HepG2 (cell line): Measurements from ENCODE around the gene ZBED3. TPM values are rescaled to one million over a fixed set of nuclear protein-coding genes. Genes with fewer than 3 reads are reported as not detected.

Experiments used
- ATAC-seq: fragments of 200-7000 bp; cut with Tn5 transposase; 3 replicates; pipeline ENCODE4 v1.9.1; 2020; ENCODE audit warnings: mild to moderate bottlenecking, moderate library complexity
- BruUV-seq: library from RNA; stranded (reverse); fragments of 400-500 nt; replicated peaks from 2 replicates; lab custom pipeline; 2021; lab: Mats Ljungman, UMichigan
- CTCF ChIA-PET: fragments of 300-600 bp; formaldehyde crosslinking; extraction: SDS; loops from one replicate; lab custom pipeline; 2021; ENCODE audit warnings: low total read pairs, inconsistent platforms, low intra/inter-chr PET ratio; lab: Yijun Ruan, JAX
- POLR2A ChIA-PET: fragments of 350-600 bp; sonication (Branson Sonifier 250); formaldehyde crosslinking; loops from one replicate; lab custom pipeline; 2020; ENCODE audit warnings: antibody characterized with exemption, inconsistent platforms; lab: Yijun Ruan, JAX
- DNase-seq: peaks from one replicate; pipeline ENCODE4 v3.0.0-alpha.2; 2015; ENCODE audit warnings: low spot score
- FAIRE-seq: peaks from 3 replicates; lab custom pipeline; 2011; peaks lifted over from hg19 to GRCh38; lab: Jason Lieb, UNC
- H2AFZ ChIP-seq: one replicate; pipeline ENCODE4 v1.6.1; 2011; ENCODE audit warnings: low read length, inconsistent platforms
- H3K27ac ChIP-seq: fragments of 300-600 bp; 3 replicates; pipeline ENCODE4 v1.8.0; 2011; ENCODE audit warnings: mixed run types, mild to moderate bottlenecking, mixed read lengths, low read length, inconsistent platforms; ENCODE audit not compliant: insufficient read depth; ENCODE audit errors: extremely low read length
- H3K27me3 ChIP-seq, 2 experiments: fragments of 200-600 bp in 1 of 2; 2 replicates in 1 of 2; 3 replicates in 1 of 2; pipeline versions ENCODE4 v1.6.0 to v1.8.0; 2011; ENCODE audit warnings: low read length in 2 of 2, mild to moderate bottlenecking in 2 of 2, moderate library complexity in 2 of 2, inconsistent platforms in 1 of 2; ENCODE audit not compliant: insufficient read depth in 2 of 2, control insufficient read depth in 1 of 2
- H3K36me3 ChIP-seq, 2 experiments: fragments of 200-600 bp in 1 of 2; replicated peaks in 1 of 2; 2 replicates in 1 of 2; 3 replicates in 1 of 2; pipeline versions ENCODE4 v1.5.1 to v1.8.0; 2011; ENCODE audit warnings: low read length in 2 of 2, inconsistent platforms in 1 of 2; ENCODE audit not compliant: insufficient read depth in 2 of 2, control insufficient read depth in 1 of 2
- H3K4me1 ChIP-seq: 2 replicates; pipeline ENCODE4 v1.5.1; 2012; ENCODE audit warnings: low read length, inconsistent platforms; ENCODE audit not compliant: insufficient read depth
- H3K4me2 ChIP-seq: 2 replicates; pipeline ENCODE4 v1.6.0; 2011; ENCODE audit warnings: low read depth, low read length, inconsistent platforms
- H3K4me3 ChIP-seq, 3 experiments: fragments of 200-600 bp in 1 of 3; sonication (generic), shearing (Covaris generic) in 1 of 3; replicated peaks in 1 of 3; 2 replicates each; pipeline ENCODE4 v1.5.1; 2011 to 2016; ENCODE audit warnings: low read length in 3 of 3, inconsistent platforms in 2 of 3, low read depth in 2 of 3, mild to moderate bottlenecking in 2 of 3, control low read depth in 1 of 3, mixed read lengths in 1 of 3; ENCODE audit not compliant: insufficient read depth in 1 of 3
- H3K79me2 ChIP-seq: one replicate; pipeline ENCODE4 v1.6.1; 2011; ENCODE audit warnings: low read length, inconsistent platforms; ENCODE audit not compliant: insufficient read depth
- H3K9ac ChIP-seq: 2 replicates; pipeline ENCODE4 v1.6.0; 2011; ENCODE audit warnings: mild to moderate bottlenecking, low read depth, low read length, inconsistent platforms; ENCODE audit not compliant: insufficient read depth
- H3K9me3 ChIP-seq: 2 replicates; pipeline ENCODE4 v1.5.1; 2012; ENCODE audit warnings: mild to moderate bottlenecking, low read length
- H4K20me1 ChIP-seq: 2 replicates; pipeline ENCODE4 v1.6.0; 2011; ENCODE audit warnings: inconsistent platforms, mild to moderate bottlenecking, low read length, moderate library complexity; ENCODE audit not compliant: insufficient read depth
- EP300 ChIP-seq, 3 experiments: sonication (generic) in 1 of 3; formaldehyde crosslinking in 1 of 3; IDR thresholded peaks; 2 replicates each; pipeline versions ENCODE4 v1.5.1 to v1.6.1; 2011 to 2020; ENCODE audit warnings: low read depth in 2 of 3, low read length in 2 of 3, borderline replicate concordance in 1 of 3, improper control_type of control experiment in 1 of 3, mild to moderate bottlenecking in 1 of 3, missing genetic modification reagents in 1 of 3, moderate library complexity in 1 of 3
- HOXA5 ChIP-seq: sonication (generic); formaldehyde crosslinking; IDR thresholded peaks from 2 replicates; pipeline ENCODE4 v1.4.0; 2020; ENCODE audit warnings: missing genetic modification reagents
- ZFP62 ChIP-seq: sonication (generic); formaldehyde crosslinking; IDR thresholded peaks from 2 replicates; pipeline ENCODE4 v1.4.0; 2020; ENCODE audit warnings: missing genetic modification reagents
- ZNF572 ChIP-seq: sonication (generic); formaldehyde crosslinking; IDR thresholded peaks from 2 replicates; pipeline ENCODE4 v1.5.1; 2020; ENCODE audit warnings: mild to moderate bottlenecking, missing genetic modification reagents
- WGBS: methylation state at CpG from one replicate; pipeline ENCODE4 v1.1.6; 2017; ENCODE audit warnings: low lambda C conversion rate; 5-methylcytosine and 5-hydroxymethylcytosine counted together
- in situ Hi-C: cut with HindIII; loops from 2 replicates; pipeline ENCODE4 v1.10.0; 2017; ENCODE audit warnings: low pct_unique_long_range_greater_than_20kb; ENCODE audit not compliant: extremely low pct_ligation_motif_present
- intact Hi-C: fragments of 100-400 bp; cut with micrococcal nuclease; formaldehyde crosslinking; loops from one replicate; pipeline ENCODE4 v1.10.0; 2022; ENCODE audit not compliant: unreplicated experiment
- polyA plus RNA-seq, 8 experiments: library from polyadenylated mRNA; depleted of rRNA in 3 of 8; stranded (reverse) in 7 of 8; unstranded in 1 of 8; fragments of >200 nt; fragmentation: Illumina TruSeq in 4 of 8; extraction: Trizol in 4 of 8; gene quantifications; 2 replicates each; pipeline versions ENCODE4 v1.2.1 to v1.2.3, GENCODE V29; 2011 to 2016; ENCODE audit warnings: low read depth in 4 of 8, missing spikeins in 1 of 8, mixed read lengths in 1 of 8; ENCODE audit not compliant: insufficient read depth in 1 of 8
- total RNA-seq, 5 experiments: library from RNA; depleted of rRNA; stranded (reverse); fragments of >200 nt; fragmentation: Illumina TruSeq; extraction: Trizol; gene quantifications; 2 replicates each; pipeline ENCODE4 v1.2.3, GENCODE V29; 2016; ENCODE audit warnings: low read depth in 1 of 5
- TF ChIP-seq, protein P1 (sequence below): sonication (generic); formaldehyde crosslinking; IDR thresholded peaks from 2 replicates; pipeline ENCODE4 v1.4.0; 2020; ENCODE audit warnings: low read depth, missing genetic modification reagents

The ZBED3 gene
- total and polyA plus RNA-seq, 2 of the 13 experiments (the other 11 are each of a cell fraction or from before 2014, with no cell fraction given) = 2.3 to 8.1 TPM

DNA sequence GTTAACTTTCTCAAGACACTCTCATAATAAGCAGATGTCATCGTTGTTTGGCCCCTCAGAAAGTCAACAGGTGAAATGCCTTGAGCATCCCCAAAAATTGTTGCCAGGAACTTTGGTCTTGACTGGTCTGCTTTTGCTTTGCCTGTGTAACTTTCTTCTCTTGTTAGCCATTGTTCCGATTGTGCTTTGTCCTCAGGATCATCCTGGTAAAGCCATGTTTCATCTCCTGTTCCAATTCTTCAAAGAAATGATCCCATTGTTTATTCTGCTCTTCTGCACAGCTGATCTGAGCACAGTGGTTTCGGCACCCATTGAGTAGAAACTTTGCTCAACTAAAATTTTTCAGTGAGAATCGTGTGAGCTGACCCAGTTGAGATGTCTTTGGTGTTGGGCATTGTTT, 8.1 kb upstream of the ZBED3 start:
- WGBS = 77% methylated on average over 4 of the region's 4 CpGs
- no peak for TF ChIP-seq HOXA5 (CRISPR knock-in tag)
- TF ChIP-seq, protein P1, sequence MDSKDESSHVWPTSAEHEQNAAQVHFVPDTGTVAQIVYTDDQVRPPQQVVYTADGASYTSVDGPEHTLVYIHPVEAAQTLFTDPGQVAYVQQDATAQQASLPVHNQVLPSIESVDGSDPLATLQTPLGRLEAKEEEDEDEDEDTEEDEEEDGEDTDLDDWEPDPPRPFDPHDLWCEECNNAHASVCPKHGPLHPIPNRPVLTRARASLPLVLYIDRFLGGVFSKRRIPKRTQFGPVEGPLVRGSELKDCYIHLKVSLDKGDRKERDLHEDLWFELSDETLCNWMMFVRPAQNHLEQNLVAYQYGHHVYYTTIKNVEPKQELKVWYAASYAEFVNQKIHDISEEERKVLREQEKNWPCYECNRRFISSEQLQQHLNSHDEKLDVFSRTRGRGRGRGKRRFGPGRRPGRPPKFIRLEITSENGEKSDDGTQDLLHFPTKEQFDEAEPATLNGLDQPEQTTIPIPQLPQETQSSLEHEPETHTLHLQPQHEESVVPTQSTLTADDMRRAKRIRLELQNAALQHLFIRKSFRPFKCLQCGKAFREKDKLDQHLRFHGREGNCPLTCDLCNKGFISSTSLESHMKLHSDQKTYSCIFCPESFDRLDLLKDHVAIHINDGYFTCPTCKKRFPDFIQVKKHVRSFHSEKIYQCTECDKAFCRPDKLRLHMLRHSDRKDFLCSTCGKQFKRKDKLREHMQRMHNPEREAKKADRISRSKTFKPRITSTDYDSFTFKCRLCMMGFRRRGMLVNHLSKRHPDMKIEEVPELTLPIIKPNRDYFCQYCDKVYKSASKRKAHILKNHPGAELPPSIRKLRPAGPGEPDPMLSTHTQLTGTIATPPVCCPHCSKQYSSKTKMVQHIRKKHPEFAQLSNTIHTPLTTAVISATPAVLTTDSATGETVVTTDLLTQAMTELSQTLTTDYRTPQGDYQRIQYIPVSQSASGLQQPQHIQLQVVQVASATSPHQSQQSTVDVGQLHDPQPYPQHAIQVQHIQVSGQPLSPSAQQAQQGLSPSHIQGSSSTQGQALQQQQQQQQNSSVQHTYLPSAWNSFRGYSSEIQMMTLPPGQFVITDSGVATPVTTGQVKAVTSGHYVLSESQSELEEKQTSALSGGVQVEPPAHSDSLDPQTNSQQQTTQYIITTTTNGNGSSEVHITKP (CRISPR knock-in tag) = no peak
- TF ChIP-seq ZNF572 (CRISPR knock-in tag) = no peak
- no peak for TF ChIP-seq ZFP62 (CRISPR knock-in tag)
- no peak for TF ChIP-seq EP300 (IDR thresholded peaks at IDR 0.05; ENCODE audit: low read depth in 2 of 2, low read length in 2 of 2)
- no peak for TF ChIP-seq EP300 (CRISPR knock-in tag; IDR thresholded peaks at IDR 0.05; ENCODE audit: borderline replicate concordance)
- H4K20me1 ChIP-seq = no peaks in the 10 kb centered on the region
- CTCF ChIA-PET = no interaction called here
- no peaks in the 10 kb centered on the region for H3K79me2 ChIP-seq
- DNase-seq = no peak
- H3K9me3 ChIP-seq = no peaks in the 10 kb centered on the region
- H3K4me3 ChIP-seq = no peak overlapping the region
- ATAC-seq = no peak
- POLR2A ChIA-PET = no interaction called here
- H3K36me3 ChIP-seq = no peaks in the 10 kb centered on the region
- in situ Hi-C loops (no loop called here), intact Hi-C loops (no loop called here)
- no peak overlapping the region for H3K9ac ChIP-seq
- H2AFZ ChIP-seq = no peak overlapping the region
- H3K27me3 ChIP-seq = no peaks in the 10 kb centered on the region
- no TSS peak for BruUV-seq
- FAIRE-seq = no peak
- no peak overlapping the region for H3K4me2 ChIP-seq
- H3K27ac ChIP-seq = no peak overlapping the region
- no peaks in the 10 kb centered on the region for H3K4me1 ChIP-seq
